SK-N-SH (cell line): Measurements from ENCODE around the gene GAS7. TPM values are rescaled to one million over a fixed set of nuclear protein-coding genes. Genes with fewer than 3 reads are reported as not detected.

Source experiments
- CTCF ChIA-PET: fragments of 300-600, 350-600 bp; formaldehyde crosslinking; extraction: SDS; loops from one replicate; lab custom pipeline; 2021; lab: Yijun Ruan, JAX
- POLR2A ChIA-PET: fragments of 350-600 bp; sonication (Branson Sonifier 250); formaldehyde crosslinking; extraction: SDS; loops from one replicate; lab custom pipeline; 2020; ENCODE audit warnings: antibody characterized with exemption, inconsistent platforms; lab: Yijun Ruan, JAX
- DNase-seq: peaks from one replicate; pipeline ENCODE4 v3.0.0; 2012
- H2AFZ ChIP-seq: fragments of 200-600 bp; sonication (generic); 2 replicates; pipeline ENCODE4 v1.8.1; 2016; ENCODE audit warnings: antibody characterized with exemption, mild to moderate bottlenecking, low read depth
- H3F3A ChIP-seq: fragments of 200-600 bp; sonication (generic); replicated peaks from 2 replicates; pipeline ENCODE3; 2016; ENCODE audit warnings: antibody characterized with exemption, mild to moderate bottlenecking; ENCODE audit not compliant: insufficient read depth
- H3K27ac ChIP-seq, 2 experiments: fragments of 200-500 bp in 1 of 2; fragments of 200-600 bp in 1 of 2; sonication (Bioruptor generic) in 1 of 2; sonication (generic), shearing (Covaris generic) in 1 of 2; 2 replicates each; pipeline versions ENCODE4 v1.5.1 to v1.6.1; 2014 to 2016; ENCODE audit warnings: low read depth in 2 of 2, inconsistent platforms in 1 of 2, low read length in 1 of 2, mild to moderate bottlenecking in 1 of 2, mixed read lengths in 1 of 2
- H3K27me3 ChIP-seq: fragments of 200-600 bp; sonication (generic), shearing (Covaris generic); 2 replicates; pipeline ENCODE4 v1.6.1; 2016; ENCODE audit warnings: mixed run types; ENCODE audit not compliant: insufficient read depth
- H3K36me3 ChIP-seq, 2 experiments: fragments of 200-500 bp in 1 of 2; fragments of 200-600 bp in 1 of 2; sonication (Bioruptor generic) in 1 of 2; sonication (generic) in 1 of 2; replicated peaks in 1 of 2; 2 replicates each; pipeline versions ENCODE3 to v1.5.1; 2014 to 2016; ENCODE audit warnings: low read length in 1 of 2, mild to moderate bottlenecking in 1 of 2; ENCODE audit not compliant: insufficient read depth in 2 of 2, control insufficient read depth in 1 of 2
- H3K4me1 ChIP-seq, 2 experiments: fragments of 200-500 bp in 1 of 2; fragments of 200-600 bp in 1 of 2; sonication (Bioruptor generic) in 1 of 2; sonication (generic), shearing (Covaris generic) in 1 of 2; 2 replicates each; pipeline versions ENCODE4 v1.5.1 to v1.6.1; 2014 to 2016; ENCODE audit warnings: low read depth in 1 of 2, low read length in 1 of 2, mixed run types in 1 of 2; ENCODE audit not compliant: insufficient read depth in 2 of 2, control insufficient read depth in 1 of 2
- H3K4me2 ChIP-seq: fragments of 200-600 bp; sonication (generic), shearing (Covaris generic); 2 replicates; pipeline ENCODE4 v1.6.1; 2017; ENCODE audit warnings: mixed run types
- H3K4me3 ChIP-seq, 2 experiments: fragments of 200-500 bp in 1 of 2; fragments of 200-600 bp in 1 of 2; sonication (Bioruptor generic) in 1 of 2; sonication (generic), shearing (Covaris generic) in 1 of 2; 2 replicates each; pipeline versions ENCODE4 v1.5.1 to v1.8.1; 2014 to 2016; ENCODE audit warnings: low read depth in 2 of 2, inconsistent platforms in 1 of 2, low read length in 1 of 2, mild to moderate bottlenecking in 1 of 2, mixed read lengths in 1 of 2, moderate library complexity in 1 of 2
- H3K79me2 ChIP-seq: fragments of 200-600 bp; sonication (generic); 2 replicates; pipeline ENCODE4 v1.8.1; 2017; ENCODE audit warnings: mild to moderate bottlenecking; ENCODE audit not compliant: insufficient read depth
- H3K9ac ChIP-seq: fragments of 200-600 bp; sonication (generic); 2 replicates; pipeline ENCODE4 v1.6.1; 2017; ENCODE audit warnings: mixed run types
- H3K9me2 ChIP-seq: fragments of 200-600 bp; sonication (generic); 2 replicates; pipeline ENCODE4 v1.6.1; 2017; ENCODE audit warnings: mixed run types
- H3K9me3 ChIP-seq: fragments of 200-600 bp; sonication (generic); 2 replicates; pipeline ENCODE4 v1.6.1; 2017; ENCODE audit warnings: mixed run types, mild to moderate bottlenecking, moderate library complexity
- H4K20me1 ChIP-seq: fragments of 200-600 bp; sonication (generic); 2 replicates; pipeline ENCODE4 v1.6.1; 2017; ENCODE audit warnings: mild to moderate bottlenecking, mixed run types; ENCODE audit not compliant: insufficient read depth
- ELF1 ChIP-seq: IDR thresholded peaks from 2 replicates; pipeline ENCODE4 v1.4.0; 2012
- FOXM1 ChIP-seq: IDR thresholded peaks from 2 replicates; pipeline ENCODE4 v1.4.0; 2012; ENCODE audit warnings: low read depth, mild to moderate bottlenecking
- GABPA ChIP-seq: IDR thresholded peaks from 2 replicates; pipeline ENCODE4 v1.4.0; 2012; ENCODE audit warnings: low read depth, mild to moderate bottlenecking
- GATA2 ChIP-seq: sonication (generic); formaldehyde crosslinking; IDR thresholded peaks from 2 replicates; pipeline ENCODE4 v1.5.0; 2020; ENCODE audit warnings: mild to moderate bottlenecking, missing genetic modification reagents
- JUND ChIP-seq: IDR thresholded peaks from 2 replicates; pipeline ENCODE4 v1.4.0; 2012
- NRF1 ChIP-seq: IDR thresholded peaks from 2 replicates; pipeline ENCODE4 v1.6.1; 2012; ENCODE audit warnings: low read depth, mild to moderate bottlenecking, low read length
- POLR2AphosphoS5 ChIP-seq: IDR thresholded peaks from 2 replicates; pipeline ENCODE4 v1.6.1; 2012; ENCODE audit warnings: low read depth, low read length
- RXRA ChIP-seq: IDR thresholded peaks from 2 replicates; pipeline ENCODE4 v1.4.0; 2012; ENCODE audit warnings: low read depth, mild to moderate bottlenecking, borderline replicate concordance
- SIN3A ChIP-seq: IDR thresholded peaks from 2 replicates; pipeline ENCODE4 v1.6.1; 2012; ENCODE audit warnings: low read depth, mild to moderate bottlenecking, low read length, moderate library complexity, borderline replicate concordance
- TCF12 ChIP-seq: IDR thresholded peaks from 2 replicates; pipeline ENCODE4 v1.4.0; 2012
- TEAD4 ChIP-seq: IDR thresholded peaks from 2 replicates; pipeline ENCODE4 v1.4.0; 2012; ENCODE audit warnings: mild to moderate bottlenecking, borderline replicate concordance; ENCODE audit not compliant: insufficient read depth
- USF1 ChIP-seq: IDR thresholded peaks from 2 replicates; pipeline ENCODE4 v1.4.0; 2012; ENCODE audit warnings: low read depth, borderline replicate concordance
- USF2 ChIP-seq: fragments of 150-350 bp; IDR thresholded peaks from 2 replicates; pipeline ENCODE4 v1.6.1; 2017; ENCODE audit warnings: antibody characterized with exemption, low read length, low read depth, borderline replicate concordance
- YY1 ChIP-seq: IDR thresholded peaks from 2 replicates; pipeline ENCODE4 v1.4.0; 2012; ENCODE audit warnings: low read depth, mild to moderate bottlenecking
- WGBS: methylation state at CpG from one replicate; pipeline ENCODE4 v1.1.6; 2017; ENCODE audit warnings: low lambda C conversion rate; 5-methylcytosine and 5-hydroxymethylcytosine counted together
- polyA plus RNA-seq, 3 experiments: library from polyadenylated mRNA; depleted of rRNA; stranded (reverse); fragments of >200 nt; gene quantifications; 2 replicates each; pipeline ENCODE4 v1.2.3, GENCODE V29; 2012
- TF ChIP-seq, protein P1 (sequence below): fragments of 200-600 bp; sonication (generic); IDR thresholded peaks from 2 replicates; pipeline ENCODE4 v1.6.1; 2017; ENCODE audit warnings: antibody characterized with exemption, mild to moderate bottlenecking, moderate library complexity

Gene GAS7
- polyA plus RNA-seq, 1 of the 3 experiments (the other 2 are of a cell fraction) = 0.12 TPM

GRCh38 chr17:10073941-10074340, 124.5 kb downstream of the GAS7 start (continued):
- no peak for TF ChIP-seq TEAD4
- no peak for TF ChIP-seq GABPA
- TF ChIP-seq FOXM1 = no peak
- TF ChIP-seq, protein P1, sequence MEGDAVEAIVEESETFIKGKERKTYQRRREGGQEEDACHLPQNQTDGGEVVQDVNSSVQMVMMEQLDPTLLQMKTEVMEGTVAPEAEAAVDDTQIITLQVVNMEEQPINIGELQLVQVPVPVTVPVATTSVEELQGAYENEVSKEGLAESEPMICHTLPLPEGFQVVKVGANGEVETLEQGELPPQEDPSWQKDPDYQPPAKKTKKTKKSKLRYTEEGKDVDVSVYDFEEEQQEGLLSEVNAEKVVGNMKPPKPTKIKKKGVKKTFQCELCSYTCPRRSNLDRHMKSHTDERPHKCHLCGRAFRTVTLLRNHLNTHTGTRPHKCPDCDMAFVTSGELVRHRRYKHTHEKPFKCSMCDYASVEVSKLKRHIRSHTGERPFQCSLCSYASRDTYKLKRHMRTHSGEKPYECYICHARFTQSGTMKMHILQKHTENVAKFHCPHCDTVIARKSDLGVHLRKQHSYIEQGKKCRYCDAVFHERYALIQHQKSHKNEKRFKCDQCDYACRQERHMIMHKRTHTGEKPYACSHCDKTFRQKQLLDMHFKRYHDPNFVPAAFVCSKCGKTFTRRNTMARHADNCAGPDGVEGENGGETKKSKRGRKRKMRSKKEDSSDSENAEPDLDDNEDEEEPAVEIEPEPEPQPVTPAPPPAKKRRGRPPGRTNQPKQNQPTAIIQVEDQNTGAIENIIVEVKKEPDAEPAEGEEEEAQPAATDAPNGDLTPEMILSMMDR = no peak

DNA sequence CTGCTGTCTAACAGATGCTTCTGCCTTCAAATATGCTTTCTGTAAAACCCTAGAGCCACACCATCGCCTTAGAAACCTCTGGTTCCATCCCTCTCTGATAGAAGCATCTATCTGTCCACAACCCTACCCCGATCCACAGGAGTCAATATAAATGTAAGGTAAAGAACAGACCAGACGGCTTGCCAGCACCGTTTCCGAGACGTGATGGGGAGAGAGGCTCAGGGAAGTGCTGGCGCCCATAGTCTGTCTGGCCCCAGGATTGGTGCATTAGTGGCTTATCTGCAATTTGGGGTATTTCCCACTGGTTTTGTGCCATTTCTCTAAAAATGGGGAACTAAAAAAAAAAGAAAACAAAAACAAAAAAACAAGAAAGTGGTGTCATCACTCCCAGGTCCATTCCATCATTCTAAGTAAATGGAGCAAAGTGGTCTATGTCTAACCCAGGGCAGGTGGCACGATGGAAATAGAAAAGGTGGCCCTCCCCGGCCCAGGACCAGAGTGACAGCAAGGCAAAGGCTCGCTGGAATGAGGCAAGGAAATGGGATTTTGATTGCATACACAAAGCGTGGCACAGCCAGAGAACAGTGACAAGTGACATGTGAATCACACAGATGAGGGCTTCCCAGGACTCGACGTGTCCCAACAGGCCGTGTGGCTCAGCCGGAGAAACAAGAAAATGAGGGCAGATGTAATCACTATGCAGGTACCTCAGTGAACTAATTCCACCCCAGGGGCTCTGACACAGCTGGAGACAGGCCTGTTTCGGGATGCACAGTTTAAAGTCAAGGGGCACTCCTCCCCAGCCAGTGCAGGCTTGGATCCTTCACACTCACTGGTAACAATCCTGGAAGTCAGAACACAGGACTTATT, 125.6 kb downstream of the GAS7 start:
- TF ChIP-seq SIN3A (no peak), TCF12 (no peak)
- Histone ChIP-seq H3K79me2 (no peaks in the 10 kb centered on the region), H3K4me2 (no peak overlapping the region), H3K4me1 (peaks cover 0 to 6% of the 10 kb centered on the region in 2 experiments; a peak in 1 of 4 replicates), H3F3A (no peaks in the 10 kb centered on the region), H3K4me3 (no peak overlapping the region), H4K20me1 (no peaks in the 10 kb centered on the region), H3K9me3 (no peaks in the 10 kb centered on the region), H3K27ac (no peak overlapping the region), H3K27me3 (no peaks in the 10 kb centered on the region), H3K9me2 (no peaks in the 10 kb centered on the region), H2AFZ (no peak overlapping the region), H3K36me3 (no peaks in the 10 kb centered on the region), H3K9ac (no peak overlapping the region)
- ChIA-PET POLR2A (no interaction called here), CTCF (no interaction called here)
- no peak for DNase-seq
- 24% methylated on average over 16 of the region's 16 CpGs for WGBS

DNA sequence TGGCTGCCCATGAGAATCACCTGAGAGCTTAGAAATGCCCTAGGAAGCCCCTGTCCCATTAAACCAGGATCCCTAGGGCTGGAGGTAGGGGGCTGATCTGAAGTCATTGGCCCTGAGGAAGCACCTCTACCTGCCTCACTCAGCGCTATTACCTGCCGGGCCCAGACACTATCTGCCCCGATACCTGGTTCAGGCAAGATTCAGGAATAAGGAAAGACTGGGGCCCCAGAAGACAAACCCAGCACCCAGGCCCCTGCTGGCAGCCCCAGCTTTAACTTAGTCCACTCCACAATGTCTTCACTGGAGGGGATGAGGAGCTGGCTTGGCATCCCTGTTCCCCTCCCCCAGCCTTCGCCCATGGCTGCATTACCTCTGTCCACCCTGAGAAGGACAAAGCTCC, 126.3 kb downstream of the GAS7 start:
- Histone ChIP-seq H3K27me3 (no peaks in the 10 kb centered on the region; the same call in 1 of the 2 replicates), H3K4me1 (peaks cover 0 to 6% of the 10 kb centered on the region in 2 experiments; a peak in 1 of 4 replicates), H4K20me1 (no peaks in the 10 kb centered on the region), H3K9me3 (no peaks in the 10 kb centered on the region), H3K9me2 (no peaks in the 10 kb centered on the region), H3K36me3 (no peaks in the 10 kb centered on the region), H3K9ac (no peak overlapping the region), H3F3A (no peaks in the 10 kb centered on the region), H3K79me2 (no peaks in the 10 kb centered on the region), H3K4me2 (no peak overlapping the region), H3K4me3 (no peak overlapping the region), H3K27ac (no peak overlapping the region), H2AFZ (no peak overlapping the region)
- ChIA-PET CTCF (no interaction called here), POLR2A (no interaction called here)
- TF ChIP-seq, protein P1 = no peak
- TF ChIP-seq SIN3A (no peak), POLR2AphosphoS5 (no peak), TEAD4 (no peak), USF2 (no peak), NRF1 (no peak), JUND (no peak), ELF1 (no peak), YY1 (no peak), USF1 (no peak), GATA2 (no peak), RXRA (no peak), FOXM1 (no peak)
- 80% methylated on average over 4 of the region's 4 CpGs for WGBS
- no peak for DNase-seq
